H9 (cell line): ENCODE results near the gene DPP6. TPM values are rescaled to one million over a fixed set of nuclear protein-coding genes. Genes with fewer than 3 reads are reported as not detected.
A peak's percentile ranks its signal among the peaks of the same experiment; 100 is the strongest.

Experiments used
- DNase-seq: peaks from one replicate; pipeline ENCODE4 v3.0.0-alpha.2; 2017
- H2AFZ ChIP-seq: one replicate; pipeline ENCODE4 v1.6.1; 2013; ENCODE audit warnings: mild to moderate bottlenecking, low read length, control low read depth, moderate library complexity
- H2AK5ac ChIP-seq: 2 replicates; pipeline ENCODE4 v1.6.1; 2013; ENCODE audit warnings: low read length, control low read depth, mixed read lengths; ENCODE audit not compliant: insufficient read length
- H2BK120ac ChIP-seq: one replicate; pipeline ENCODE4 v1.6.1; 2013; ENCODE audit warnings: low read depth, mild to moderate bottlenecking, low read length, control low read depth, inconsistent platforms; ENCODE audit not compliant: poor library complexity, severe bottlenecking
- H2BK12ac ChIP-seq: 2 replicates; pipeline ENCODE4 v1.6.1; 2013; ENCODE audit warnings: low read length, control low read depth, mixed read lengths, low read depth; ENCODE audit not compliant: insufficient read length
- H2BK15ac ChIP-seq: 2 replicates; pipeline ENCODE4 v1.6.1; 2013; ENCODE audit warnings: low read depth, low read length, control low read depth
- H2BK20ac ChIP-seq: one replicate; pipeline ENCODE4 v1.6.1; 2013; ENCODE audit warnings: low read depth, mild to moderate bottlenecking, low read length, control low read depth, inconsistent platforms; ENCODE audit not compliant: poor library complexity, severe bottlenecking
- H2BK5ac ChIP-seq: 2 replicates; pipeline ENCODE4 v1.6.1; 2013; ENCODE audit warnings: low read length, control low read depth, mixed read lengths; ENCODE audit not compliant: insufficient read length
- H3K14ac ChIP-seq: 2 replicates; pipeline ENCODE4 v1.6.1; 2013; ENCODE audit warnings: low read length, control low read depth; ENCODE audit not compliant: insufficient read depth
- H3K18ac ChIP-seq: 2 replicates; pipeline ENCODE4 v1.6.1; 2013; ENCODE audit warnings: low read depth, mild to moderate bottlenecking, mixed read lengths, low read length, control low read depth; ENCODE audit not compliant: insufficient read length
- H3K23ac ChIP-seq: 2 replicates; pipeline ENCODE4 v1.6.1; 2013; ENCODE audit warnings: low read length, control low read depth, mixed read lengths, low read depth; ENCODE audit not compliant: insufficient read length
- H3K23me2 ChIP-seq: 2 replicates; pipeline ENCODE4 v1.6.1; 2013; ENCODE audit warnings: low read depth, mild to moderate bottlenecking, mixed read lengths, low read length, control low read depth; ENCODE audit not compliant: insufficient read length, poor library complexity, severe bottlenecking
- H3K27ac ChIP-seq: 2 replicates; pipeline ENCODE4 v1.5.1; 2013; ENCODE audit warnings: low read length, control low read depth, mixed read lengths, low read depth; ENCODE audit not compliant: insufficient read length
- H3K27me3 ChIP-seq: 2 replicates; pipeline ENCODE4 v1.6.1; 2013; ENCODE audit warnings: low read length, control low read depth, inconsistent platforms; ENCODE audit not compliant: insufficient read depth
- H3K4ac ChIP-seq: 2 replicates; pipeline ENCODE4 v1.6.1; 2013; ENCODE audit warnings: low read depth, mild to moderate bottlenecking, control low read depth, inconsistent platforms, low read length, moderate library complexity
- H3K4me1 ChIP-seq: 2 replicates; pipeline ENCODE4 v1.6.1; 2013; ENCODE audit warnings: low read length, control low read depth, inconsistent platforms; ENCODE audit not compliant: insufficient read depth
- H3K4me2 ChIP-seq: 2 replicates; pipeline ENCODE4 v1.6.1; 2013; ENCODE audit warnings: low read length, control low read depth, mixed read lengths; ENCODE audit not compliant: insufficient read length, insufficient read depth
- H3K56ac ChIP-seq: 2 replicates; pipeline ENCODE4 v1.6.1; 2013; ENCODE audit warnings: low read depth, mild to moderate bottlenecking, mixed read lengths, low read length, control low read depth; ENCODE audit not compliant: insufficient read length
- H3K79me1 ChIP-seq: 2 replicates; pipeline ENCODE4 v1.6.1; 2013; ENCODE audit warnings: low read depth, mild to moderate bottlenecking, moderate library complexity, low read length, control low read depth, inconsistent platforms; ENCODE audit not compliant: insufficient read depth, poor library complexity, severe bottlenecking
- H3K79me2 ChIP-seq: 2 replicates; pipeline ENCODE4 v1.6.1; 2013; ENCODE audit warnings: low read length, control low read depth, inconsistent platforms; ENCODE audit not compliant: insufficient read depth
- H3K9ac ChIP-seq: 2 replicates; pipeline ENCODE4 v1.6.1; 2013; ENCODE audit warnings: low read length, control low read depth, mixed read lengths; ENCODE audit not compliant: insufficient read length; ENCODE audit errors: extremely low read depth
- H3K9me3 ChIP-seq: one replicate; pipeline ENCODE4 v1.6.1; 2013; ENCODE audit warnings: low read depth, low read length, inconsistent platforms; ENCODE audit not compliant: control insufficient read depth
- H3T11ph ChIP-seq: one replicate; pipeline ENCODE4 v1.6.1; 2013; ENCODE audit warnings: mild to moderate bottlenecking, low read length, control low read depth, inconsistent platforms
- H4K20me1 ChIP-seq: one replicate; pipeline ENCODE4 v1.6.1; 2013; ENCODE audit not compliant: control insufficient read depth, insufficient read length, insufficient read depth
- H4K5ac ChIP-seq: 2 replicates; pipeline ENCODE4 v1.6.1; 2013; ENCODE audit warnings: low read depth, mild to moderate bottlenecking, mixed read lengths, low read length, control low read depth; ENCODE audit not compliant: insufficient read length
- H4K8ac ChIP-seq: replicated peaks from 2 replicates; pipeline ENCODE4 v1.6.1; 2013; ENCODE audit warnings: low read length, control low read depth, mixed read lengths, low read depth; ENCODE audit not compliant: insufficient read length
- H4K91ac ChIP-seq: 2 replicates; pipeline ENCODE4 v1.6.1; 2013; ENCODE audit warnings: low read depth, mild to moderate bottlenecking, moderate library complexity, mixed read lengths, low read length, control low read depth; ENCODE audit not compliant: insufficient read length
- H3K27ac Mint-ChIP-seq, 3 experiments: 2 replicates in 2 of 3; 3 replicates in 1 of 3; pipeline ENCODE4 v1.8.0; 2020 to 2021; ENCODE audit warnings: mixed read lengths in 3 of 3, mild to moderate bottlenecking in 1 of 3, moderate library complexity in 1 of 3
- H3K27me3 Mint-ChIP-seq: 2 replicates; pipeline ENCODE4 v1.8.0; 2021; ENCODE audit warnings: low read depth, mild to moderate bottlenecking, moderate library complexity, mixed read lengths
- H3K36me3 Mint-ChIP-seq, 3 experiments: 2 replicates in 2 of 3; 3 replicates in 1 of 3; pipeline ENCODE4 v1.8.0; 2020 to 2021; ENCODE audit warnings: low read depth in 3 of 3, mixed read lengths in 3 of 3; ENCODE audit not compliant: insufficient read depth in 1 of 3
- H3K4me1 Mint-ChIP-seq, 2 experiments: 2 replicates each; pipeline ENCODE4 v1.8.0; 2020; ENCODE audit warnings: mixed read lengths in 2 of 2
- H3K4me3 Mint-ChIP-seq, 2 experiments: 2 replicates in 1 of 2; 3 replicates in 1 of 2; pipeline ENCODE4 v1.8.0; 2020 to 2021; ENCODE audit warnings: mild to moderate bottlenecking in 2 of 2, mixed read lengths in 2 of 2, moderate library complexity in 1 of 2
- H3K9me3 Mint-ChIP-seq, 2 experiments: 2 replicates in 1 of 2; 3 replicates in 1 of 2; pipeline ENCODE4 v1.8.0; 2020; ENCODE audit warnings: mild to moderate bottlenecking in 2 of 2, mixed read lengths in 2 of 2, moderate library complexity in 1 of 2
- CTCF ChIP-seq: fragments of 200-600 bp; sonication (generic); conservative IDR thresholded peaks from 3 replicates; pipeline ENCODE4 v1.8.0; 2021; ENCODE audit warnings: antibody characterized with exemption, mild to moderate bottlenecking
- WGBS: extraction: QIAGEN DNeasy Blood & Tissue Kit; methylation state at CpG from one replicate; pipeline ENCODE4 v1.1.7; 2013; ENCODE audit warnings: missing lambda C conversion rate, low lambda C conversion rate, mixed read lengths; ENCODE audit not compliant: insufficient read length; ENCODE audit errors: extremely low coverage; 5-methylcytosine and 5-hydroxymethylcytosine counted together
- total RNA-seq: library from RNA; stranded (reverse); gene quantifications from 2 replicates; pipeline ENCODE4 v1.2.1, GENCODE V29; 2021

Gene DPP6
- total RNA-seq, 1 experiment from 2014 or later, result 4.5 TPM

- H3K4me2 ChIP-seq, result no peak overlapping the region
- no peak overlapping the region for H3K14ac ChIP-seq
- H3K23me2 ChIP-seq, result peaks cover 2% of the 10 kb centered on the region
- H4K20me1 ChIP-seq, result no peaks in the 10 kb centered on the region
- H3K27ac ChIP-seq, result no peak overlapping the region
- no peak overlapping the region for H3K56ac ChIP-seq
- no peak overlapping the region for H3K9ac ChIP-seq
- no peaks in the 10 kb centered on the region for H3K79me1 ChIP-seq
- H3K27ac Mint-ChIP-seq, result no peak overlapping the region
- H3K18ac ChIP-seq, result no peak overlapping the region
- no peak overlapping the region for H4K5ac ChIP-seq
- H3K4me3 Mint-ChIP-seq, result peak overlapping the region; percentile 9 to 10; a peak in 2 of 5 replicates
- no peak overlapping the region for H3K23ac ChIP-seq
- H4K91ac ChIP-seq, result no peak overlapping the region
- no peak overlapping the region for H2AFZ ChIP-seq
- H2AK5ac ChIP-seq, result no peak overlapping the region
- H3K9me3 ChIP-seq, result no peaks in the 10 kb centered on the region
- peak; percentile 66 for DNase-seq
- no peak overlapping the region for H2BK120ac ChIP-seq
- H3K9me3 Mint-ChIP-seq, result no peaks in the 10 kb centered on the region
- H3K4ac ChIP-seq, result no peak overlapping the region
- H4K8ac ChIP-seq, result no peak overlapping the region
- H3K79me2 ChIP-seq, result no peaks in the 10 kb centered on the region
- no peaks in the 10 kb centered on the region for H3K36me3 Mint-ChIP-seq
- H2BK15ac ChIP-seq, result no peak overlapping the region
- no CpG with 5 or more reads among the region's 4 CpGs for WGBS
- H3K27me3 ChIP-seq, result no peaks in the 10 kb centered on the region
- no peaks in the 10 kb centered on the region for H3K4me1 ChIP-seq
- H3K27me3 Mint-ChIP-seq, result peaks cover 15% of the 10 kb centered on the region
- H2BK5ac ChIP-seq, result no peak overlapping the region
- TF ChIP-seq CTCF, result peak; percentile 58; the same call in 2 of the 3 replicates
- no peak overlapping the region for H2BK12ac ChIP-seq
- H2BK20ac ChIP-seq, result no peak overlapping the region
- H3K4me1 Mint-ChIP-seq, result peaks cover 7 to 9% of the 10 kb centered on the region in 2 experiments; a peak in 3 of 4 replicates
- H3T11ph ChIP-seq, result no peak overlapping the region
These were observed 742.8 kb downstream of the DPP6 start for GRCh38 chr7:154795014-154795413.
